Loucy (cell line): ENCODE measurements around the gene ZNF410.

Source experiments
- CTCF ChIP-seq: fragments of 200-600 bp; sonication (generic); conservative IDR thresholded peaks from 2 replicates; pipeline ENCODE4 v1.5.1; 2014; ENCODE audit warnings: mild to moderate bottlenecking, antibody characterized with exemption, low read length
- EZH2phosphoT487 ChIP-seq: fragments of 200-600 bp; IDR thresholded peaks from 2 replicates; pipeline ENCODE4 v1.6.1; 2018; ENCODE audit warnings: antibody characterized with exemption, mild to moderate bottlenecking, moderate library complexity, borderline replicate concordance

GRCh38 chr14:73873660-73874059 lies 13.0 kb upstream of the ZNF410 start:
- TF ChIP-seq CTCF (no peak), EZH2phosphoT487 (no peak)
